IMR-90 (cell line): ENCODE results near the gene SLBP.

ENCODE experiments used
- CEBPB ChIP-seq: IDR thresholded peaks from 2 replicates; pipeline ENCODE4 v1.6.1; 2012; ENCODE audit warnings: low read depth, low read length, improper control_type of control experiment
- CHD1 ChIP-seq: IDR thresholded peaks from 2 replicates; pipeline ENCODE4 v1.6.1; 2012; ENCODE audit warnings: low read depth, low read length, improper control_type of control experiment
- FOS ChIP-seq: fragments of 150-350 bp; IDR thresholded peaks from 2 replicates; pipeline ENCODE4 v1.6.1; 2016; ENCODE audit warnings: low read depth, low read length
- MAFK ChIP-seq: IDR thresholded peaks from 2 replicates; pipeline ENCODE4 v1.6.1; 2012; ENCODE audit warnings: low read depth, low read length, improper control_type of control experiment
- MAZ ChIP-seq: IDR thresholded peaks from 2 replicates; pipeline ENCODE4 v1.6.1; 2012; ENCODE audit warnings: low read depth, mild to moderate bottlenecking, low read length, improper control_type of control experiment, moderate library complexity, borderline replicate concordance
- POLR2A ChIP-seq: IDR thresholded peaks from 2 replicates; pipeline ENCODE4 v1.6.1; 2012; ENCODE audit warnings: mild to moderate bottlenecking, low read depth, low read length
- RAD21 ChIP-seq: IDR thresholded peaks from 2 replicates; pipeline ENCODE4 v1.6.1; 2012; ENCODE audit warnings: low read length, improper control_type of control experiment
- RFX5 ChIP-seq: IDR thresholded peaks from 2 replicates; pipeline ENCODE4 v1.8.0; 2012; ENCODE audit warnings: low read depth, mild to moderate bottlenecking, low read length, moderate library complexity
- TF ChIP-seq, protein P1 (sequence below): conservative IDR thresholded peaks from 2 replicates; pipeline ENCODE4 v1.5.1; 2012; ENCODE audit warnings: mild to moderate bottlenecking, low read depth, low read length, improper control_type of control experiment
- TF ChIP-seq, protein P2 (sequence below): fragments of 150-350 bp; IDR thresholded peaks from 2 replicates; pipeline ENCODE4 v1.6.1; 2017; ENCODE audit warnings: mild to moderate bottlenecking, antibody characterized with exemption, low read length, low read depth
- TF ChIP-seq, protein P3 (sequence below): fragments of 150-350 bp; IDR thresholded peaks from 2 replicates; pipeline ENCODE4 v1.6.1; 2016; ENCODE audit warnings: low read depth, mild to moderate bottlenecking, low read length, moderate library complexity, borderline replicate concordance

DNA sequence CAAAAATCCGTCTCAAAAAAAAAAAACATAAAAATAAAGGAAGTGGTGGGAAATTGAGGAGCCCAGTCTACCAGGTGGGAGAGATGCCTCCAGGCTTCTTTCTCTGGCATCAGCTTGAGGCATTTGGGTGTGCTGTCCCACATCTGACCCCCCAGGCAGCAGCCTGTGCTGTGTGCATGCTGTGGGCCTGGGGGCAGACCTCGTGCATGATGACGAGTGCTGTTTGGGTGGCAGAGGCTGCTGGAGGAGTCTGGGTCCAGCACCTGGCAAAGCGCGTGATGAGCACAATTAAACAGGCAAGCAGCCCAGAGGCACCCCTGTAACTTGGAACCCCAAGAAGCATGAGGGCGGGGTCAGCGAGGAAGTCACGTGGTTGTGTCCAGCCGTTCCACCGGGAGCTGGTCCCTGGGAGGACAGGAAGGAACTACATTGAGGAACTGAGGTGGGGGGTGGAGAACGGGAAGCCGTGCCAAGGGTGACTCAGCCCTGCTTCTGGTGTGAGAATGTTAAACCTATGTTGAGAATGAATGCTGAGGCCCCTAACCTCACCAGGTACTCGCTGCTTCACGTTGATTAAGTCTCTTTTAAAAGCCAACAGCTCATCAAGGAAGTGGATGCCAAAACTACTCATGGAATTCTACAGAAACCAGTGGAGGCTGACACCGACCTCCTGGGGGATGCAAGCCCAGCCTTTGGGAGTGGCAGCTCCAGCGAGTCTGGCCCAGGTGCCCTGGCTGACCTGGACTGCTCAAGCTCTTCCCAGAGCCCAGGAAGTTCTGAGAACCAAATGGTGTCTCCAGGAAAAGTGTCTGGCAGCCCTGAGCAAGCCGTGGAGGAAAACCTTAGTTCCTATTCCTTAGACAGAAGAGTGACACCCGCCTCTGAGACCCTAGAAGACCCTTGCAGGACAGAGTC is 15.3 kb upstream of the SLBP start:
- TF ChIP-seq, protein P1, sequence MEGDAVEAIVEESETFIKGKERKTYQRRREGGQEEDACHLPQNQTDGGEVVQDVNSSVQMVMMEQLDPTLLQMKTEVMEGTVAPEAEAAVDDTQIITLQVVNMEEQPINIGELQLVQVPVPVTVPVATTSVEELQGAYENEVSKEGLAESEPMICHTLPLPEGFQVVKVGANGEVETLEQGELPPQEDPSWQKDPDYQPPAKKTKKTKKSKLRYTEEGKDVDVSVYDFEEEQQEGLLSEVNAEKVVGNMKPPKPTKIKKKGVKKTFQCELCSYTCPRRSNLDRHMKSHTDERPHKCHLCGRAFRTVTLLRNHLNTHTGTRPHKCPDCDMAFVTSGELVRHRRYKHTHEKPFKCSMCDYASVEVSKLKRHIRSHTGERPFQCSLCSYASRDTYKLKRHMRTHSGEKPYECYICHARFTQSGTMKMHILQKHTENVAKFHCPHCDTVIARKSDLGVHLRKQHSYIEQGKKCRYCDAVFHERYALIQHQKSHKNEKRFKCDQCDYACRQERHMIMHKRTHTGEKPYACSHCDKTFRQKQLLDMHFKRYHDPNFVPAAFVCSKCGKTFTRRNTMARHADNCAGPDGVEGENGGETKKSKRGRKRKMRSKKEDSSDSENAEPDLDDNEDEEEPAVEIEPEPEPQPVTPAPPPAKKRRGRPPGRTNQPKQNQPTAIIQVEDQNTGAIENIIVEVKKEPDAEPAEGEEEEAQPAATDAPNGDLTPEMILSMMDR: no peak
- no peak for TF ChIP-seq RAD21
- TF ChIP-seq POLR2A: no peak
- TF ChIP-seq MAFK: no peak
- TF ChIP-seq, protein P2, sequence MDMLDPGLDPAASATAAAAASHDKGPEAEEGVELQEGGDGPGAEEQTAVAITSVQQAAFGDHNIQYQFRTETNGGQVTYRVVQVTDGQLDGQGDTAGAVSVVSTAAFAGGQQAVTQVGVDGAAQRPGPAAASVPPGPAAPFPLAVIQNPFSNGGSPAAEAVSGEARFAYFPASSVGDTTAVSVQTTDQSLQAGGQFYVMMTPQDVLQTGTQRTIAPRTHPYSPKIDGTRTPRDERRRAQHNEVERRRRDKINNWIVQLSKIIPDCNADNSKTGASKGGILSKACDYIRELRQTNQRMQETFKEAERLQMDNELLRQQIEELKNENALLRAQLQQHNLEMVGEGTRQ: peak; percentile 44
- no peak for TF ChIP-seq CHD1
- peak; percentile 27; the same call in 1 of the 2 replicates for TF ChIP-seq FOS
- no peak for TF ChIP-seq CEBPB
- no peak for TF ChIP-seq RFX5
- 0 out of 2 replicates have a peak, but pooled peaks have one; percentile 20 for TF ChIP-seq MAZ
- TF ChIP-seq, protein P3, sequence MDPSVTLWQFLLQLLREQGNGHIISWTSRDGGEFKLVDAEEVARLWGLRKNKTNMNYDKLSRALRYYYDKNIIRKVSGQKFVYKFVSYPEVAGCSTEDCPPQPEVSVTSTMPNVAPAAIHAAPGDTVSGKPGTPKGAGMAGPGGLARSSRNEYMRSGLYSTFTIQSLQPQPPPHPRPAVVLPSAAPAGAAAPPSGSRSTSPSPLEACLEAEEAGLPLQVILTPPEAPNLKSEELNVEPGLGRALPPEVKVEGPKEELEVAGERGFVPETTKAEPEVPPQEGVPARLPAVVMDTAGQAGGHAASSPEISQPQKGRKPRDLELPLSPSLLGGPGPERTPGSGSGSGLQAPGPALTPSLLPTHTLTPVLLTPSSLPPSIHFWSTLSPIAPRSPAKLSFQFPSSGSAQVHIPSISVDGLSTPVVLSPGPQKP: no peak
